HL-60 (cell line): ENCODE measurements around the gene PRKCE.

ENCODE experiments used
- DNase-seq, 2 experiments: peaks; one replicate each; pipeline ENCODE4 v3.0.0-alpha.2; 2010 to 2020; ENCODE audit warnings: low read depth in 1 of 2, low spot score in 1 of 2
- H3K27ac ChIP-seq: fragments of 250-450 bp; sonication (Bioruptor Pico); replicated peaks from 2 replicates; pipeline ENCODE4 v1.5.1; 2020; ENCODE audit warnings: mild to moderate bottlenecking, moderate library complexity
- H3K27me3 ChIP-seq: fragments of 250-450 bp; sonication (Bioruptor Pico); 2 replicates; pipeline ENCODE4 v1.5.1; 2021; ENCODE audit warnings: mild to moderate bottlenecking, moderate library complexity; ENCODE audit not compliant: insufficient read depth, poor library complexity, severe bottlenecking
- H3K4me3 ChIP-seq: replicated peaks from 2 replicates; pipeline ENCODE4 v1.5.1; 2011; ENCODE audit warnings: mild to moderate bottlenecking, control low read depth, low read length; ENCODE audit not compliant: insufficient read depth
- CTCF ChIP-seq: IDR thresholded peaks from one replicate; pipeline ENCODE4 v1.5.1; 2011; ENCODE audit warnings: low read length, control low read depth, inconsistent platforms; ENCODE audit not compliant: insufficient read depth
- GABPA ChIP-seq: IDR thresholded peaks from 2 replicates; pipeline ENCODE4 v1.6.1; 2012; ENCODE audit warnings: low read depth
- POLR2AphosphoS5 ChIP-seq: IDR thresholded peaks from 2 replicates; pipeline ENCODE4 v1.6.1; 2012; ENCODE audit warnings: low read depth
- REST ChIP-seq: IDR thresholded peaks from 2 replicates; pipeline ENCODE4 v1.6.1; 2012; ENCODE audit warnings: low read depth; ENCODE audit not compliant: insufficient replicate concordance
- SPI1 ChIP-seq: IDR thresholded peaks from 2 replicates; pipeline ENCODE4 v1.6.1; 2012; ENCODE audit warnings: low read depth, mild to moderate bottlenecking, borderline replicate concordance

The PRKCE gene

GRCh38 chr2:46236876-46237859 lies 585.7 kb downstream of the PRKCE start:
- H3K27ac ChIP-seq: no peak overlapping the region
- TF ChIP-seq POLR2AphosphoS5 (no peak), GABPA (no peak), CTCF (no peak), REST (no peak), SPI1 (no peak)

More at GRCh38 chr2:46236876-46237859, 585.7 kb downstream of the PRKCE start:
- DNase-seq: no peak
- Histone ChIP-seq H3K4me3 (no peak overlapping the region), H3K27me3 (no peaks in the 10 kb centered on the region)
